ENCODE measurements around the gene ANKRD11.
"Not testable (repeated sequence)": the region's sequence is repeated elsewhere in the genome, so short reads cannot be mapped to it uniquely, and the experiment has no call there.

ANKRD11 gene

DNA sequence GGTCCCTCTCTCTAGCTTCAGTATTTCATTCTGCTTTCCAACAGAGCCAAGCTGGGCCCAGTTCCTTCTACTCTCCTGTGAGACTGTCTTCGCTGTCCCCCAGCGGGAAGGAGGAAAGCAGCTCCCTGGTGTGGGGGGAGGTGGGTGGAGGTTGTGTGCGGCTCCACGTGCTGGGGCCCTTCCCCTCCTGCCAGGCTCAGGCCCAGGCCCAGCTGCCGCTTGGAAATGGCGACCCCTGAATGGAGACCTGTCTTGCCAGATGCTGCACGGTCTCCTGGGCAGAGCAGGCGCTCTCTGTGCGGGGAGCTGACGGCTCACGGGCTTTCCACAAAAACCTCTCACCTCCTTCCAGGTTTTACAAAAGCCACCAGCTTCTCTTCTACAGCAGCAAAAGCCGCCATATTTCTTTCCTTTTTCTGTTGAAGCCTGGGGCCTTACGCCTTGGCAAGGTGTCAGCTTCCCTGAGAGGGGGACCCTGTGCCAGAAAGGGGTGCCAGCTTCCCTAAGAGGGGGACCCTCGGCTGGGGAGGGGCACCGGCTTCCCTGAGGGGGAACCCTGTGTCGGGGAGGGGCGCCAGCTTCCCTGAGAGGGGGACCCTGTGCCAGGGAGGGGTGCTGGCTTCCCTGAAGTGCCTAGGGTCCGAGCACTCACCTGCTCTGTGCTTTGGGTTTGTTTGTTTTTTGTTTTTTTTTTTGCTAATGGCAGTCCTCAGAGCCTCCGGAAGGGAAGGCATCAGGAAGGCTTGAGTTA is 225.4 kb downstream of the ANKRD11 start:
- FAIRE-seq: no peak
- no peak for DNase-seq (ENCODE audit: extremely low spot score, insufficient read length, low read depth)

- FAIRE-seq (no peak), DNase-seq (ENCODE audit: extremely low spot score, insufficient read length, low read depth) (no peak)
Measured at GRCh38 chr16:89261691-89262563, 228.4 kb downstream of the ANKRD11 start.

GRCh38 chr16:89259901-89260300 is 230.5 kb downstream of the ANKRD11 start:
- FAIRE-seq; DNase-seq (ENCODE audit: extremely low spot score, insufficient read length, low read depth): not testable (repeated sequence)

DNA sequence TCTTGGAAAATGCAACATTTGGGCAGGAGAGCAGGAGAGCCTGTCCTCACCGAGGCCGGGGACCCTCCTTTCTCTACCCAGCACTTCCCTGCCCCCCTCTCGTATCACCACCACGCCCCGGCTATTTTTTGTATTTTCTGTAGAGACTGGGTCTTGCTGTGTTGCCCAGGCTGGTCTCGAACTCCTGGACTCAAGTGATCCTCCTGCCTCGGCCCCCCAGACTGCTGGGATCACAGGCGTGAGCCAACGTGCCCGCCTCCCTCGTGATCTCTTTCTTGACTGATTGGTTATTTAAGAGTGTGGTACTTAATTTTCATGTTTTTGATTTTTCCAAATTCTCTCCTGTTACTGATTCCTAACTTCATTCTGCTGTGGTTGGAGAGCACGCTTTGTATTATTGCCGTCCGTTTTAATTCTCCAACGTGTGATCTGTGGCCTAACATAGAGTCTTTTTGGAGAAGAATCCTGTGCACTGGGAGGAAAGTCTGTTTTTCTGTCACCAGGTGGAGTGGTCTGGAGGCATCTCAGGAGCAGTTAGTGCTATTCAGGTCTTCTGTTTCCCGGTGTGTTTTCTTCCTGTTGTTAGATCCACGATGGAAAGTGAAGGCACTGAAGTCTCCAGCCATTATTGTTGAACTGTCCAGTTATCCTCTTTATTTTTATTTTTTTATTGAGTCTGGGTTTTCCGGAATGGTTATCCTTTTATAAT is 232.4 kb downstream of the ANKRD11 start:
- FAIRE-seq (no peak), DNase-seq (ENCODE audit: extremely low spot score, insufficient read length, low read depth) (no peak)

GRCh38 chr16:89257281-89257731 is 233.1 kb downstream of the ANKRD11 start:
- DNase-seq (ENCODE audit: extremely low spot score, insufficient read length, low read depth) (no peak), FAIRE-seq (no peak)

DNA sequence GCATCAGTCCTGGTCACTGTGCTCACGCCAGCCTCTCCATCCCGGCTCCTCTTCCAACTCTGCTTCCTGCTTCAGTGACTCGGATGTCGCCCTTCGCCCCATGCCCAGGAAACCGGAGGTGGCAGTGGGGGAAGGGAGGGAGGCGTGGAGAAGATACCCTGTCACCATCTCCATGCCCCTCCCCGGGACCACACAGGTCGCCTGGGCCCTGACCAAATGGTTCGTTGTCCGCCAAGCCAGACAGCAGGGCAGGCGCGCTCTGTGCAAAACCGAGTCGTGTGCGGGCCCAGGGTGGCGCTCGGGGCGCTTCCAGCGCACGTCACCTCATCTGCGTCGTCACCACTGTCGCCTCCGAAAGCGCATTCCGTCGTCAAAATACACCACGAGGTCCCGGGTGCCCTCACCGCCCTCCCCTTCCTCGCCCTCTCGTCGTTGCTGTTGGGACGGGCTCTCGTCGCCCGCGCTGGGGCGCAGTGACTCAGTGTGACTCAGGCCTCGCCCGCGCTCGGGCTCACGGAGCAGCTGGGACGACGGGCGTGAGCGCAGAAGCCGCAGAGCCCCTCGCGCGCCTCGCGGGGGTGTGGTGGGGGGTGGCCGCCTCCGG is 233.6 kb downstream of the ANKRD11 start:
- no peak for DNase-seq (ENCODE audit: extremely low spot score, insufficient read length, low read depth)
- no peak for FAIRE-seq

GRCh38 chr16:89253548-89254287 is 236.6 kb downstream of the ANKRD11 start:
- DNase-seq (ENCODE audit: extremely low spot score, insufficient read length, low read depth): no peak

GRCh38 chr16:89248196-89248982 is 242.0 kb downstream of the ANKRD11 start:
- DNase-seq (ENCODE audit: extremely low spot score, insufficient read length, low read depth) (no peak), FAIRE-seq (no peak)

More at GRCh38 chr16:89253548-89254287, 236.6 kb downstream of the ANKRD11 start:
- FAIRE-seq: no peak

DNA sequence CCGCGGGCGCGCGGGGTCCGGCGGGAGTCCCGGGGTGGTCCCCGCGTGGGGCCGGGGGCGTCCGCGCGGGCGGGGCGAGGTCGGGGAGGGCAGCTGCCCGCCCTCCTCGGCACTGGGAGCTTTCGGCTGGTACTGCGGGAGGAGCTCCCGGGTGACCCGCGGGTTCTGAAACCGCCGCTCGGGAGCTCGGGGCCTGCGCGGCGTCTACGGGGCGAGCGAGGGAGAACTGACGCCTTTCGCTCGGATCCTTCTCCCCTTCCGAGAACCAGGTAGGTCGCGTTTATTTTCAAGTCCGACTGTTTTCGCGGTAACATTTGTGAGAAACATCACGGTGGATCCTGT is 242.7 kb downstream of the ANKRD11 start:
- not testable (repeated sequence) for DNase-seq (ENCODE audit: extremely low spot score, insufficient read length, low read depth); FAIRE-seq

- FAIRE-seq (peak; percentile 80), DNase-seq (ENCODE audit: extremely low spot score, insufficient read length, low read depth) (peak; percentile 86)
Measured at GRCh38 chr16:89246903-89247733, 243.2 kb downstream of the ANKRD11 start.

GRCh38 chr16:89246383-89246902 is 243.9 kb downstream of the ANKRD11 start:
- FAIRE-seq: no peak
- DNase-seq (ENCODE audit: extremely low spot score, insufficient read length, low read depth): no peak

GRCh38 chr16:89244754-89245153 is 245.6 kb downstream of the ANKRD11 start:
- FAIRE-seq (no peak), DNase-seq (ENCODE audit: extremely low spot score, insufficient read length, low read depth) (no peak)

GRCh38 chr16:89244264-89244663 is 246.1 kb downstream of the ANKRD11 start:
- FAIRE-seq; DNase-seq (ENCODE audit: extremely low spot score, insufficient read length, low read depth): not testable (repeated sequence)

GRCh38 chr16:89243664-89244063 is 246.7 kb downstream of the ANKRD11 start:
- FAIRE-seq: no peak

GRCh38 chr16:89242795-89243200 is 247.6 kb downstream of the ANKRD11 start:
- FAIRE-seq (no peak), DNase-seq (ENCODE audit: extremely low spot score, insufficient read length, low read depth) (no peak)

More at GRCh38 chr16:89243664-89244063, 246.7 kb downstream of the ANKRD11 start:
- no peak for DNase-seq (ENCODE audit: extremely low spot score, insufficient read length, low read depth)

DNA sequence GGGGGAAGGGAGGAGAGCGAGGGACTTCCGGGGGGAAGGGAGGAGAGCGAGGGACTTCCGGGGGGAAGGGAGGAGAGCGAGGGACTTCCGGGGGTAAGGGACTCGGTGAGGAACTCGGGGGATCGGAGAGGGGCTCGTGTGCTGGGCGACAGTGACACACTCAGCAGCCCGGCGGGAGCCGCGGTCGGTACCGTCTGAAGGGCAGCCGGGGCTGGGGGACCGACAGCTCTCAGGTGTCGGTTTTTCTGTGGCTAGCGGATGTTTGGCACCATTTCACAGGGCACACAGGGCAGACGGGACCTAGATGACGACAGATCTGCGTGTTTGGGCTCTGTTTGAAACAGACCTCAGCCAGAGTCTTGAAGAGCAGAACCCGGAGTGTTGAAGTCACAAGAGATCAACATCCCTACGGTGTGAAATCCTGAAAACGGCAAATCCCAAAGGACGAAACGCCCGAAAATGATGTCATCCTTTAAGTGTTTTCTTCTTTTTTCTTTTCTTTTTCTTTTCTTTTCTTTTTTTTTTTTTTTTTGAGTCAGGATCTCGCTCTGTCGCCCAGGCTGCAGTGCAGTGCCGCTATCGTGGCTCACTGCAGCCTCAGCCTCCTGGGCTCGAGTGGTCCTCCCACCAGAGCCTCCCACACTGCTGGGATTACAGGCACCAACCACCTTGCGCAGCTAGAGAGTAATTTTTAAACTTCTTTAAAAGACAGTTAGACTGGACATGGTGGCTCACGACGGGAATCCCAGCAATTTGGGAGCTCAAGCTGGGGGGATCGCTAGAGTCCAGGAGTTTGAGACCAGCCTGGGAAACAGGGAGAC is 249.0 kb downstream of the ANKRD11 start:
- DNase-seq (ENCODE audit: extremely low spot score, insufficient read length, low read depth) (peak; percentile 53), FAIRE-seq (peak; percentile 5)

GRCh38 chr16:89237733-89238132 is 252.6 kb downstream of the ANKRD11 start:
- no peak for DNase-seq (ENCODE audit: extremely low spot score, insufficient read length, low read depth)
- FAIRE-seq: no peak
